H54 (cell line): ENCODE data around the gene NIPAL3.

Source experiments
- DNase-seq: peaks from one replicate; pipeline ENCODE4 v3.0.0; 2011; ENCODE audit warnings: low spot score, mixed read lengths; ENCODE audit not compliant: insufficient read length
- FAIRE-seq: peaks from 3 replicates; lab custom pipeline; 2011; peaks lifted over from hg19 to GRCh38; lab: Jason Lieb, UNC
- POLR2A ChIP-seq: IDR thresholded peaks from 2 replicates; pipeline ENCODE4 v1.6.1; 2011; ENCODE audit warnings: low read depth, mild to moderate bottlenecking, low read length

NIPAL3 gene

DNA sequence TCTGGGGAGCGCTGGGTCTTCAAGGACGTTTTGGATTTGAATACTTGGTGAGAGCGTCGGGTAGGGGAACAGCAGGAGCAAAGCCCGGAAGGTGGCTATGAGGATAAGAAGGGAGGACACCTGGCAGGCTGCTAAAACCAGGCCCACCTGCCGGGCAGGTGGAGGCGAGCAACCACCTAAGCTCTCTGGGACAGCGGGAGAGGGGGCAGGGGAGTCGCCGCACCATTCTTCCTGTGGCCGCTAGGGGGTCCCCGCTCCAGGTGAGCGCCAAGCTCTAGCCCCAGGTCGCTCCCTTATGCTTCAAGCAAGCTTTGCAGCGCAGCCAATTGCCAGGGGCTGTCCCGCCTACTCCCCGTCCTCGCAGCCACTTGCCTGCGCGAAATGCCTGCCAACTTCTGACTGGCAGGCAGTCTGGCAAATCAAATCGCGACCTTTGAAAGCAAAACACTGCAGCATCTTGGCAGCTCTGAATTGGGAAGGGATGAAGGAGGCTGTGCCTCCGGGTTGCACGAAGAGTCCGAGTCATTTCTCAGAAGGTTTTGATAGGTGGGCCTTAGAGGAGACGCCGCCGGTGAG lies at the start of gene NIPAL3:
Gene NIPAL3 (plus strand): TSS at position 469 of the 576 bp plus-strand sequence. CDS start 3,746 bp downstream, outside the sequence.
- TF ChIP-seq POLR2A = no peak
- peak; percentile 59 for DNase-seq
- FAIRE-seq = peak; percentile 38

GRCh38 chr1:24366707-24367106 lies 48.9 kb upstream of the NIPAL3 start:
- no peak for FAIRE-seq

GRCh38 chr1:24369199-24369598 lies 46.4 kb upstream of the NIPAL3 start:
- DNase-seq = no peak
- no peak for FAIRE-seq
- TF ChIP-seq POLR2A = no peak

More at GRCh38 chr1:24366707-24367106, 48.9 kb upstream of the NIPAL3 start:
- TF ChIP-seq POLR2A = no peak
- DNase-seq = no peak

DNA sequence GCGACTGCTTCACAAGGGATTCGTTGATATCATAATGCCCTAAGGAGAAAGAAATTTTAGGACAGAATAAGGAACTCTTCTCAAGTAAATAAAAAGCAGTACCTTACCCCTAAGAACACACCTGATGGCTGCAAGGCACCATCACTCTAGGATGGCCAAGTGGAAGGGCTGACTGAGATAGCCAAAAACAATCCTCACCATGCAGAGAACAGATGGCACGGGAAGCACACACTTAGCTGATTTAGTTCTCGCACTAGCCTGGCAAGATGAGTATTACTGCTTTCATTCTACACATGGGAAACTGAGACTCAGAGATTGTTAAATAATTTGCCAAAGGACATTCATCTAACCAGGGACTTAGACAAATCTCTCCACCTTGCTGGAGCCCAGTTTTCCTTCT lies 45.8 kb upstream of the NIPAL3 start:
- DNase-seq (no peak), FAIRE-seq (no peak)
- no peak for TF ChIP-seq POLR2A

DNA sequence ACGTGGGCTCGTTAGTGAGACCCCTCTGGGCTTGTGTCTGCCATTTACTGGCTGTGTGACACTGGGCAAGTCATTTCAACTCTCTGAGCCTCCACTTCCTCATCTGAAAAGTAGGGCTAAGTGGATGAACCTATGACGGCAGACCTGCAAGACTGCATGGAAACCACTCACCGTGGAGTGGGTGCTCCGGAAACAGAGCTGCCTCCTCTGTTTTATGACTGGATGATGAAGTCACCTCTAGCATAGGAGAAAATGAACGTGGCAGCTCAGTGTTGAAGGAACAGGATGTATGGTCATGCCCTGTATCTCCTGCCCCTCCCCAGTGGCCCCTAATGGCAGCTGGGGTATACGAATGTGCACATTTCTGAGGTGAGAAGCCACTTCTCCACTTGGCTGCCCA lies 42.6 kb upstream of the NIPAL3 start:
- no peak for TF ChIP-seq POLR2A
- DNase-seq (no peak), FAIRE-seq (no peak)

DNA sequence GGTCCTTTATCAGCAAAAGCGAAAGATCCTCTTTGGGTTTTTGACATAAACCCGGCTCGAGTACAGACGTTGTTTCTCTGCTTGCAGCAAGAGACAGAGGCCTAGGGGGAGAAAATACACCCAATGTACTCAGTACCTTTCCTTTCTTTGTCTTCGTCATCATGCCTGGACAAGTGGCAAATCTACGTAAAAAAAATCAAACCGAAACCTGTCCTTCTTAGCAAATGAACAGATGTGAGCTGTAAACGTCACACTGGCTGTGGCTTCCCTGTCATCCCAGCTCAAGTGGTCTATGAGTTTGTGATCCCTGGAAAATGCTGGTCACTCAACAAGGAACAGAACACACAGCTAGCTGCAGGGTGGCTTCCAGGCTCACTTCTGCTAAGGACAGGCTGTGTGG lies 41.9 kb upstream of the NIPAL3 start:
- TF ChIP-seq POLR2A = no peak
- no peak for FAIRE-seq
- DNase-seq = no peak

DNA sequence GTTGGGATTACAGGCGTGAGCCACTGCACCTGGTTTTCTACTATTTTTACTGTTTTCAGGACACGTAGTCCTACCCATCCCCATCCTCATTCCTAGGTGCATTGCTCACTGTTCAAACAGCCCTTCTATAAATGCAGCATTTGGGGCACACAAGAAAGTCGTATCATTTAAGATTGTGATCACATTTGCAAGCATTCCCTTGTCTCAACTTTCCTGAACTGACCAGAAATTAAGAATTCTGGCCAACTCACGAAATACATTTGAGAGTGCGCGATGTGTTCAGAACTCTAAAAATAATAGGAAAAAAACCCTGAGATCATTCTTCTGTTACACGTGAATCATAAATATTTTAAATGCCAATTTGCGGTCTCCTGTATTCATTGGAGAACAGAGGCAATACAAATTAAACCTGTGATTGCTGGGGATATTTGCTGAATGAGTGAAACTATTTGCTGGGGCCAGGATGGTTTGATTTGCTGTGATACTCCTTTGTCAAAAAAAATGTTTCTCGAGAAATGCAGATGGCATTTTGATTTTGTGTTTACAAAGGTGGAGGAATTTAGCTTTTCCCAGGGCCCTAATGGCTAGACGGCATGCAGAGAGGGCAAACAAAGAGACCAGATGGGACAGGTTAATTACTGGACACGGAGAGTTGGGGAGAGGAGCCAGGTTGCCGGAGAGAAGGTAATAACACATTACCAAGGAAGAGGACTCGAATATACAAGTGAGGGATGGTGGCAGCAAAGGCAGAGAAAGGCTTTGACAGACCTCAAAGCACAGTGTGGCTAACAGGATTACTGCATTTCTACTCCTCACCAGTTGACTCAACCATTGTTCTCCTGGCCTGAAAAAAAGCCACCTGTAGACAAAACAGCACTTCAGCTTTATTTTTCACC lies 40.5 kb upstream of the NIPAL3 start:
- no peak for DNase-seq
- FAIRE-seq = no peak
- TF ChIP-seq POLR2A = no peak

- no peak for TF ChIP-seq POLR2A
- no peak for DNase-seq
Observed at GRCh38 chr1:24379733-24380315, 35.8 kb upstream of the NIPAL3 start.

GRCh38 chr1:24380508-24380907 lies 35.1 kb upstream of the NIPAL3 start:
- DNase-seq = no peak
- no peak for TF ChIP-seq POLR2A

More at GRCh38 chr1:24379733-24380315, 35.8 kb upstream of the NIPAL3 start:
- FAIRE-seq = no peak

GRCh38 chr1:24381256-24381655 lies 34.3 kb upstream of the NIPAL3 start:
- no peak for FAIRE-seq
- TF ChIP-seq POLR2A = no peak
- no peak for DNase-seq

More at GRCh38 chr1:24380508-24380907, 35.1 kb upstream of the NIPAL3 start:
- no peak for FAIRE-seq

DNA sequence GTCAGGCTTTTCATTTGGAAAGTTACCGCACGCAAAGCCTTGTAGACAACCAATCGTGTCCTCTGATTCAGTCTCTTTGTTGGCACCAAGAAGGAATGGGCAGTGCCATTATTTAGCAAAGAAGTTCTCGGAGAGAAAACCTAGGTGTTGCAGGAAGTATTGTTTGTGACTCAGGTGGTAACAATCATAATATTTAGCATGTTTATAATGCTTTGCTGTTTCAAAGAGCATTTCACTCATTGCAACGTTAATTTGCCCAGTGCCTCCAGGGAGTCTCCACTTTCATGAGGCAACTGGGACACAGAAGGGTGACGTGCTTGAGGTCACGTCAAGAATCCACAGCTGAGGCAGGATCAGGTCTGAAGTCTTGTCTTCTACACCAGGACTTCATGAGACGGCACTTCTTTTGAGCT lies 33.4 kb upstream of the NIPAL3 start:
- no peak for TF ChIP-seq POLR2A
- FAIRE-seq (no peak), DNase-seq (no peak)

DNA sequence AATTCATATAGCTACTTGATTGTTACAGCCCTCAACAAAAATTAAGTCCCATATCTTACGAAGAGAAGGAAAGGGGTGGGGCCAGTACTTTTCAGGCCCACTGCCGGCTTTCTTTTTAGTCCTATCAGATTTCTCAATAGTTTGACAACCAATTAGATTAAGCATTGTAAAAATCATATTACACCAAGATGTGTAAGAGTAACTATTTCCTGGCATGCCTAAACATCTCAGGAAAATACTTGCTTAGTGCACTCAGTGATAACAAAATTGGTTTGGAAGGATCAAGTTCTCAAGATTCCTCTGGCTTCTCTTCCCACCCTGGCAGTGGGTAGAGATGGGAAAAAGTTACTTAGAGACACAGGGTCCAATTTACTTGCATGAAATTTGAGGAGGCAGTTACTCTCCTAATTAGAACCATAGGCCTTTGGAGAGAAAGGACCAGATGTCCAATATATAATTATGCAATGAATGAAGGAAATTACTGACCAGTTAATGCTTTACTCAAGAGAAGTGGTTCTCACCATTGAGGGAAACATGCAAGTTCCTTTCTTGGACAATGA lies 32.1 kb upstream of the NIPAL3 start:
- no peak for FAIRE-seq
- no peak for TF ChIP-seq POLR2A
- no peak for DNase-seq

GRCh38 chr1:24384251-24385090 lies 31.1 kb upstream of the NIPAL3 start:
- DNase-seq (no peak), FAIRE-seq (no peak)
- TF ChIP-seq POLR2A = no peak
